CD4-positive, alpha-beta T cell treated with Interleukin-6 at 100 ng/mL for 8 hours (primary cell): Measurements from ENCODE around the gene TTLL12.

Source experiments
- DNase-seq: peaks from one replicate; pipeline ENCODE4 v3.0.0-alpha.2; 2020; ENCODE audit warnings: mixed read lengths, low spot score

Gene TTLL12

DNA sequence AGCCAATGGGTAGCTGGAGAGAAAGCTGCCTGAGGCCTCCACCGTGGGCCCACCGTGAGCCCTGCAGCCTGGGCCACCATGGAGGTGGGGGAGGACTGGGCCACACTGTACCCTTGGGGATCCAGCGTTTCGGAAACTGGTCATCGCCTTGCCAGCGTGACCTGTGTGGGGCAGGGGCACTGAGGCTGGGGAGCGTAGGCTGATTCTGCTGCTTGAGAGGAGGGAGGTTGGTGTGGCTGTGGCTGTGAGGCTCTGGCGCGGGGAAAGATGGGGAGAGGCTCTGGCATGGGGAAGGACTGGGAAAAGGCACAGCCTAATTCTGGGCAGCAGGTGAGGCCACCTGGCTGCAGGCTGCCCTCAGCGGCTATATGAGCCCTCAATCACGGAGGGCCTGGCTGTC is 12.6 kb upstream of the TTLL12 start:
- no peak for DNase-seq

- DNase-seq = no peak
These were observed 12.0 kb upstream of the TTLL12 start for GRCh38 chr22:43198936-43199335.

GRCh38 chr22:43198126-43198525 is 11.2 kb upstream of the TTLL12 start:
- DNase-seq = no peak

- DNase-seq = no peak
These were observed 10.5 kb upstream of the TTLL12 start for GRCh38 chr22:43197271-43197941.

DNA sequence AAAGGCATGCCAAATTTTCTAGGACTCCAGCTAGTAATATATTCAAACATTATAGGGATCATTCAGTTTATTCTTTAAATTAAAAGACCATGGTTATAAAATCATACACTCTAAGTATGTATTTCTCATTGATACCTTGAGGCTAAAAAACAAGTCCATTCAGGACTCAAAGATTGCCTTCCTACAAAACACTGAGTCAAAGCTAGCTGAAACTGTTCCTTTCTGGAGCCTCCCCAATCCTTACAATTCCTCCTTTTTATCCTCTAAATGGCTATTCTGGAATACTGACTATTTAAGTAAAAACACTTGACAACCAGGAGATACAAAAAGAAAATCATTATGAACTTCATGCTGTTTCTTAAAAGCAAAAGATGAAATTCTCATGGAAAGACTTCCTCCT is 4.9 kb upstream of the TTLL12 start:
- DNase-seq = no peak

- DNase-seq = no peak
These were observed 2.1 kb upstream of the TTLL12 start for GRCh38 chr22:43188829-43189545.

GRCh38 chr22:43187171-43188099 is 501 bp upstream of the TTLL12 start:
- peak; percentile 96 for DNase-seq

DNA sequence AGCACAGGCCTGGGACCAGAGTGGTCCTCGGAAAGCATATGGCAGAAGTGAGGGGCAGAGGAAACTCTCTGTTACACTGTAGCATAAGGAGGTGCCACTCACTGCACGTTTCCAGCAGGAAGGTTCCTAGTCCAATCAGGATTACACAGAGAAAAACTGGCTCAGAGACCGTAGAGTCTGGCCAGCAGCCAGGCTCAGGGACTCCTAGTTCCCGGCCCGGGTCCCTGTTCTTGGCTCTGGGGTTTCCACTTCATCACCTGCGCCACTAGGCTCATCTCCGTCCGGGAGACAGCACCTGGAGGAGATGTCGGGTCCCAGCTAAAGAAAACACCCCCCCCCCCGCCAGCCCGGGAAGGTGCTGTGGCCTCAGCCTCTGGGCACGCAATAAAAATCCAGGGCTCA is 1.1 kb downstream of the TTLL12 start:
- no peak for DNase-seq

DNA sequence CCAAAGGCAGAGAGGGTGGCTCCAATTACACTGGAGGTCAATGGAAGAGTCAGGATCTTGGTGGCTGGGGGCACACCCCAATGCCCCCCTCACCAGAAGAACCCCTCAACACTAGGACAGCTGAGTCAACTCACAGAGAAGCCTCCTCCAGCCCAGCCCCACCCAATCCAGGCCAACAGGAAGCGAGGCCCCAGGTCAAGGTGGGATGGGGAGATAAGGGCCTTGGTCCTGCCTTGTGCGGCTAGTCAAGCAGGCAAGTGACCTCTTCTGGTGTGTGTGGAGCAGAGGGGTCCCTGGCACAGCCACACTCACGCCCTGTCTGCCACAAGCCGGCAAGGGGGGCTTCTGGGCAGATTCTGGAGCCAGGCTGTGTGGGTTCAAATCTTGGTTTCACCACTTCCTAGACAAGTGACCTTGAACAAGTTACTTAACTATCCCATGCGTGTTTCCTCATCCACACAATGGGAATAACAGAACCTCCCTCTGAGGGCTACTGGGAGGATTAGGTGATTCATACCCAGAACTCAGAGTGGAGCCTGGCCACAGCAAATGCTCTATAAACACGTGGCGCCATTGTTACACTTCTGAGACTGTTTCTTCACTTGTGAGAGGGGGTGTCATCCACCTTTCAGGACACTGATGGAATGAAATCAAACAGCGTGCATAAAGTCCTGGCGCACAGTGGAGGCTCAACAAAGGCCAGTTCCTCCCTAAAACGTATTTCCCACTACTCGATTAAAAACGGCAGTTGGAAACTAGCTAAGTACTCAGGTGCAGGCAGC is 3.2 kb downstream of the TTLL12 start:
- no peak for DNase-seq

DNA sequence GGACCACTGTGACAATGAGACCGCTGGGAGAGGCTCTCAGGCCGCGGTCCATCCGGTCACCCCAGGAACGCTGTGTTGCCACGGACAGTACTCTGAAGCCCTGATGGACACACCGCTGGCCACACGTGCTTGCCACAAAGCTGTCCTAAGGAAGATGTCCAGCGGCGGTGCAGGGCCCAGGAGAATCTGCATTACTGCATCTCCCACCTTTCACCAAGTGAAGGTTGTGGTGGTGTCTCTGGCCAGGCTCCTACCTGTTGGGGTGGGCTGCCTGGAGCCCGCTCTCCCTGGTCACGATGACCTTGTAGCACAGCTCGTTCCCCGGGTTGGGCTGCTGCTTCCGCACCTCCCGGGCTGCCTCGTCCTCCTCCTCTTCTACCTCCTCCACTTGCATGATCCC is 4.2 kb downstream of the TTLL12 start:
- DNase-seq = no peak

DNA sequence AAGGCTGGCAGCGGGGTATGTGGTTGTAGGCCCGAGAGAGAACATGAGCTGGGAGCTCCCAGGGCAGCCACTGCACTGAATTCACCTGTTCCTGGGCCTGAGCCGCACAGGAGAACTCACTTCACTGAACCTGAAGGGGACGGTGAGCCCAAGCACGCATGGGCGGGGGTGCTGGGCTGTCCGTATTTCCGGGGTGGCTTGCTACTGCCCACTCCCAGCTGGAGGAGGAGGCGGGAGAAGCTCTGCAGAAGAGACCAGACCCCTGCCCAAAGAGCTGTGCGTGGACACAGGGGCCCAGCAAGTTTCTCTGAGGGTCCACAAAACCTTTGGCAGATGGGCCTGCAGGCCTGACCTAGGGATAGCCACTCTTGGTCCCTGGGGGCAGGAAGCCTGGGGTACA is 4.8 kb downstream of the TTLL12 start:
- DNase-seq = no peak

GRCh38 chr22:43181321-43182076 is 5.4 kb downstream of the TTLL12 start:
- DNase-seq = no peak

- DNase-seq = no peak
These were observed 6.3 kb downstream of the TTLL12 start for GRCh38 chr22:43180670-43181069.

- DNase-seq = no peak
These were observed 7.1 kb downstream of the TTLL12 start for GRCh38 chr22:43179911-43180195.

DNA sequence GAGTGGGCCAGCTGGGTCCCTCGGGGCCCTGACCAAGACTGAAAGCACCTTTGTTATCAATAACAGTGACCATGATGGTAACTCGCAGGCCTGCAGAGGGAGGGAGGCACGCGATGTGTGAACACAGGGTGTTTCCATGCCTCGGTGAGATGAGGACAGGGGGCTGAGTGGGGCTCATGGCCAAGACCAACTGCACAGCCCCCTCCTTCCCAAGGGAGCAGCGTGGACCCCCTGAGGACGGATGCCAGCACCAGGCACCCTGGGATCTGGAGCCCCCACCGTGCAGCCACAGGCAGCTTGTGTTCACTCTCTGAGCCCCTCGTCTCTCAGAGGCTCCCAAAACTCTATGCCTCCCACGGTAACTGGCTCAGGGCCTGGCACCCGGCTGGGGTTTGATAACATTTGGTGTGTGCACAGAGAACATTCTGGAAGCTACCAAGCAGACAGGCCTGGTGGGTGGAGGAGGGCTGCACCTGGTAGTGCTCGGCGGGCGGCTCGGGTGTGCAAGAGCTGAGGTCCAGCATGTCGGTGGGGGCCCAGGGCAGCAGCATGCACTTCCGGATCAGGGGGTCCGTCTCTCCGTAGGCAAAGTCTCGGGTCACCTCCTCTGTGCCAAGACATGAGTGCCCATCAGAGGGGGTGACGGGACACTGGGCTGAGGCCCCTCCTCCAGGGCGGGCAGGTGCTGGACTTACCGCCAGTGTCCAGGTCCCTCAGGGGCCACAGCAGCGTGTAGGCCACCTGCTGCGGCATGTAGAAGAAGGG is 7.6 kb downstream of the TTLL12 start:
- no peak for DNase-seq

DNA sequence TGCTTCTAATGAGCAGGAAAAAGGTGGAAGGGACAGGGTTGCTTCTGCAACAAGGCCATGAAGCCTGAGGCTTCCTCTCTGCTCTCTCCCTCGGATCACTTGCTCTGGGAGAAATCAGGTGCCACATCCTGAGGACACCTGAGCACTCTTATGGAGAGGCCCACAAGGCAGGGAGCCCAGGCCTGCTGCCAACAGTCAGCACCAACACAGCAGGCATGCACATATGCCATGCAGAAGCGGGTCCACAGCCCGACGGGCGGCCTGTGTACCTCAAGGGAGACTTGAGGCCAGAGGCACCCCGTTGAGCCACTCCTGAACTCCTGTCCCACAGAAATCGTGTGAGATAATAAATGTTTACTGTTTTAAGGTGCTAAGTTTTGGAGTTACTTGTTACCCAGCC is 9.5 kb downstream of the TTLL12 start:
- no peak for DNase-seq

DNA sequence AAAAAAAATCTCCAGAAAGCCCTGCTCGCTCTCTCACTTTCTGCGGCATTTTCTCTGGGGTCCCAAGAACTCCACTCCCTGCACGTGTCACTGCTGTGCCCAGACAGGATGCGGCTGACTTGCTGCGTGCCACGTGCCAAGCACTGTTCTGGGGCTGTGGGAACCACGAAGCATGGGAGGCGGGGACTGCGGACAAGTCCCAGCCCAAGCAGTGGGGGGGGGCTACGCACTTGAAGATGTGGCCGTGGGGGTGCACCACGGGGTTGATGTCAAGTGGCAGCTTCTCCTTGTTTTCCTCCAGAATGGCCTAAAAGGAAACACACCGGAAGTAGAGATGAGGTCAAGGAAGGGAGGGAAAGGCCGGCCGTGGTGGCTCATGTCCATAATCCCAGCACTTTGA is 10.8 kb downstream of the TTLL12 start:
- DNase-seq = no peak

GRCh38 chr22:43174941-43175531 is 11.9 kb downstream of the TTLL12 start:
- no peak for DNase-seq

GRCh38 chr22:43173976-43174720 is 12.8 kb downstream of the TTLL12 start:
- DNase-seq = no peak

- no peak for DNase-seq
These were observed 13.4 kb downstream of the TTLL12 start for GRCh38 chr22:43173566-43173965.
